Parathyroid adenoma (tissue), 2 donors: ENCODE data around the gene TXNDC11.

Experiments used
- H2AFZ ChIP-seq: fragments of 300-600 bp; sonication (generic); one replicate; pipeline ENCODE4 v1.7.0; 2017; ENCODE audit warnings: antibody characterized with exemption, mild to moderate bottlenecking
- H3K27ac ChIP-seq: fragments of 300-600 bp; sonication (generic); one replicate; pipeline ENCODE4 v1.7.0; 2017
- H3K27me3 ChIP-seq: fragments of 300-600 bp; sonication (generic); one replicate; pipeline ENCODE4 v1.7.0; 2017; ENCODE audit warnings: low read length; ENCODE audit not compliant: control insufficient read depth, insufficient read depth
- H3K36me3 ChIP-seq: fragments of 300-600 bp; sonication (generic); one replicate; pipeline ENCODE4 v1.7.0; 2017; ENCODE audit warnings: low read length; ENCODE audit not compliant: control insufficient read depth, insufficient read depth
- H3K4me1 ChIP-seq: fragments of 300-600 bp; sonication (generic); one replicate; pipeline ENCODE4 v1.7.0; 2017; ENCODE audit warnings: control low read depth
- H3K4me2 ChIP-seq: fragments of 300-600 bp; sonication (generic); one replicate; pipeline ENCODE4 v1.7.0; 2017; ENCODE audit warnings: low read length
- H3K4me3 ChIP-seq: fragments of 300-600 bp; sonication (generic); one replicate; pipeline ENCODE4 v1.7.0; 2017; ENCODE audit warnings: low read depth, low read length
- H3K79me2 ChIP-seq: fragments of 300-600 bp; sonication (generic); one replicate; pipeline ENCODE4 v1.7.0; 2017; ENCODE audit warnings: control low read depth
- H3K9ac ChIP-seq: fragments of 300-600 bp; sonication (generic); one replicate; pipeline ENCODE4 v1.7.0; 2017; ENCODE audit warnings: mild to moderate bottlenecking
- H3K9me3 ChIP-seq: fragments of 300-600 bp; sonication (generic); one replicate; pipeline ENCODE4 v1.7.0; 2017; ENCODE audit warnings: low read length; ENCODE audit not compliant: control insufficient read depth
- TF ChIP-seq, protein P1 (sequence below): fragments of 300-600 bp; sonication (generic); IDR thresholded peaks from one replicate; pipeline ENCODE4 v1.7.0; 2017; ENCODE audit warnings: antibody characterized with exemption, mild to moderate bottlenecking
- donor health status: primary hyperparathyroidism.

The TXNDC11 gene

DNA sequence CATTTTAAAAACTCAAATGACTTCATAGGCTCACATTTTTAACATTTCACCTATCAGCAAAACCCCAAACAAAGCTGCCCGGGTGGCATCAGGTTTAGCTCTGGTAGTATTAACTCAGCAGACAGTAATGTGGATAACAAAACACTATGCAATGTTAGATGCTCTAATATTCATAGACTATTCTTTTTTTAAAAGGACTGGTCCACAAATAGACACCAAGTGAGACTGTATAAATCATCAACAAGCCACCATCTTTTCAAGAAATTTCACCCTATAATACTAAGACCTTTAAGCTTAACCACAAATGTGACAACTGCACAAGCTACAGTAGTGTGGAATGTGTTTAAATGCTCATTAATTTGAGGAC lies 54.2 kb downstream of the TXNDC11 start:
- TF ChIP-seq, protein P1, sequence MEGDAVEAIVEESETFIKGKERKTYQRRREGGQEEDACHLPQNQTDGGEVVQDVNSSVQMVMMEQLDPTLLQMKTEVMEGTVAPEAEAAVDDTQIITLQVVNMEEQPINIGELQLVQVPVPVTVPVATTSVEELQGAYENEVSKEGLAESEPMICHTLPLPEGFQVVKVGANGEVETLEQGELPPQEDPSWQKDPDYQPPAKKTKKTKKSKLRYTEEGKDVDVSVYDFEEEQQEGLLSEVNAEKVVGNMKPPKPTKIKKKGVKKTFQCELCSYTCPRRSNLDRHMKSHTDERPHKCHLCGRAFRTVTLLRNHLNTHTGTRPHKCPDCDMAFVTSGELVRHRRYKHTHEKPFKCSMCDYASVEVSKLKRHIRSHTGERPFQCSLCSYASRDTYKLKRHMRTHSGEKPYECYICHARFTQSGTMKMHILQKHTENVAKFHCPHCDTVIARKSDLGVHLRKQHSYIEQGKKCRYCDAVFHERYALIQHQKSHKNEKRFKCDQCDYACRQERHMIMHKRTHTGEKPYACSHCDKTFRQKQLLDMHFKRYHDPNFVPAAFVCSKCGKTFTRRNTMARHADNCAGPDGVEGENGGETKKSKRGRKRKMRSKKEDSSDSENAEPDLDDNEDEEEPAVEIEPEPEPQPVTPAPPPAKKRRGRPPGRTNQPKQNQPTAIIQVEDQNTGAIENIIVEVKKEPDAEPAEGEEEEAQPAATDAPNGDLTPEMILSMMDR, result no peak
- Histone ChIP-seq H2AFZ (no peak overlapping the region), H3K4me3 (no peak overlapping the region), H3K4me2 (no peak overlapping the region), H3K79me2 (peaks cover 3% of the 10 kb centered on the region), H3K27me3 (no peaks in the 10 kb centered on the region), H3K27ac (no peak overlapping the region), H3K36me3 (no peaks in the 10 kb centered on the region), H3K4me1 (peaks cover 11% of the 10 kb centered on the region), H3K9ac (no peak overlapping the region), H3K9me3 (no peaks in the 10 kb centered on the region)

DNA sequence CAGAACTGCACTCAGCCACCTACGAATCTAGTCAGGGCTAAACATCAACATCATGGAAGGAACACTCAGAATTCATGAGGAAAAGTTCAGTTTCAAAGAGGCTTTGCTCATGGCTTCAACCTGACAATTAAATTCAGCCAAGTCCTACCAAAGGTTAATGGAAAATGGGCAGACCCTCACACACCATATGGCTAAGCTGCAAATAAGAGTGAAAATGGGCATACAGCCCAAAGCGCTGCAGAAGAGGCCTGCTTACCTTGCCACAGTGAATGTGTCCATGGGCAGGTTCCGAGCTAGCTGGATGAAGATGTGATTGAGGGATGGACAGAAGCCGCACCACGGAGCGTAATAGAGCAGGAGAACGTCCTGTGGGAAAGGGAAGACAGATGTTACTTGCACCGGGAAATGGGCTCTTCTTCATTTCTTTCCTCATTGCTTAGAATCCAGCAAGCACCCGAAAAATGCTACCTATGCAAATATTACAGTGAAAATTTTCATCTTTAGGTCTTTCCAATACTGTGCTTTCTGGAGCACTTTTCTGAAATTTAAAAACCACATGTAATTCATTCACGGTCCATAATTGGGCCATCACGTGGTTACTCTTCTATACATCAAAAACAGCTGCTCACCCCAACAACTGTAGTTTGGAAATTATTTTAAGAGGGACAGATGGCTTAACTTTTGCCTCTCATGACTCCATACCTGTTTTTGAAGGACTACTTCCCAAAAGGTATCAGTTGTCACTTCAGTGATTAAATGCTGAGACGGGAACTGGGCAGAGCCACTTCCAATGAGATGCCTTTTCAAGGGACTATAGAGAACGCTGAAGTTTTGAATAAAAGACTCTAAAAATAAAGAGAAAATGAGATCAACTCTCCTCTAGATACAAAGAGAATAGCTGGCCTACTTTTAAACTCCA lies 54.8 kb downstream of the TXNDC11 start:
- no peaks in the 10 kb centered on the region for H3K9me3 ChIP-seq
- TF ChIP-seq, protein P1, result no peak
- no peaks in the 10 kb centered on the region for H3K36me3 ChIP-seq
- H3K27me3 ChIP-seq, result no peaks in the 10 kb centered on the region
- peaks cover 11% of the 10 kb centered on the region for H3K4me1 ChIP-seq
- H3K79me2 ChIP-seq, result peaks cover 6% of the 10 kb centered on the region
- H2AFZ ChIP-seq, result no peak overlapping the region
- H3K4me3 ChIP-seq, result no peak overlapping the region
- no peak overlapping the region for H3K9ac ChIP-seq
- H3K4me2 ChIP-seq, result no peak overlapping the region
- no peak overlapping the region for H3K27ac ChIP-seq

DNA sequence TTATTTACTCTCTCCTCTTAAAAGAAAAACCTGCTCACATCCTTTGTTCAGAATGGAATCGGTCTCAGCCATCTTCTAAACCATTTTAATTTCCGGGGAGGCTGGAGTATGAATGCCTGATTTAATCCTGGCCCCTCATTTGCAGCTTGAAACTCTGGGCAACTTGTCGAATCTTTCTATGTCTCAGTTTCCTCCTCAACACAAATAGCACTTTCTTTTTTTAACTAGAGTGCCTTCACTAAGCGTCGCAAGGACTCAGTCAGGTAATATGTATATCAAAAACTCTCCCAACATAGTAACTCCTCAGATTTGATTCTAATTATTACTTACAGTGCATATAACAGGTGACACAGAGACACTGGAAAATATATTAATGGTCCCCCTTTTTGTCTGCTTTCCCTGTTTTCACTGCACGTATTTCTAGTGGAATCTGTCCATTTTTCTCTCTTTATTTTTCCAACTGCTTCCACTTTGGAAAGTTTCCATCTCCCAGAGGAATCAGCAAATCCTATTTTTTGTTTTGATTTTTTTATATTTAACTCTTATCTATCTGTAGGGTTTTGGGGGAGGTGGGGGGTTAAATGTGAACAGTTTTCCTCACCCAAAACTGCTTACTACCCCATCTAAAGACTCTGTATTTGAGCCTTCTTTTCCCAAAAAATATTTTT lies 55.8 kb downstream of the TXNDC11 start:
- Histone ChIP-seq H3K27ac (no peak overlapping the region), H3K36me3 (no peaks in the 10 kb centered on the region), H3K79me2 (peaks cover 8% of the 10 kb centered on the region), H3K4me2 (no peak overlapping the region), H3K4me1 (peaks cover 11% of the 10 kb centered on the region), H3K9ac (no peak overlapping the region), H3K9me3 (no peaks in the 10 kb centered on the region), H3K4me3 (no peak overlapping the region), H2AFZ (no peak overlapping the region), H3K27me3 (no peaks in the 10 kb centered on the region)
- TF ChIP-seq, protein P1, result no peak

DNA sequence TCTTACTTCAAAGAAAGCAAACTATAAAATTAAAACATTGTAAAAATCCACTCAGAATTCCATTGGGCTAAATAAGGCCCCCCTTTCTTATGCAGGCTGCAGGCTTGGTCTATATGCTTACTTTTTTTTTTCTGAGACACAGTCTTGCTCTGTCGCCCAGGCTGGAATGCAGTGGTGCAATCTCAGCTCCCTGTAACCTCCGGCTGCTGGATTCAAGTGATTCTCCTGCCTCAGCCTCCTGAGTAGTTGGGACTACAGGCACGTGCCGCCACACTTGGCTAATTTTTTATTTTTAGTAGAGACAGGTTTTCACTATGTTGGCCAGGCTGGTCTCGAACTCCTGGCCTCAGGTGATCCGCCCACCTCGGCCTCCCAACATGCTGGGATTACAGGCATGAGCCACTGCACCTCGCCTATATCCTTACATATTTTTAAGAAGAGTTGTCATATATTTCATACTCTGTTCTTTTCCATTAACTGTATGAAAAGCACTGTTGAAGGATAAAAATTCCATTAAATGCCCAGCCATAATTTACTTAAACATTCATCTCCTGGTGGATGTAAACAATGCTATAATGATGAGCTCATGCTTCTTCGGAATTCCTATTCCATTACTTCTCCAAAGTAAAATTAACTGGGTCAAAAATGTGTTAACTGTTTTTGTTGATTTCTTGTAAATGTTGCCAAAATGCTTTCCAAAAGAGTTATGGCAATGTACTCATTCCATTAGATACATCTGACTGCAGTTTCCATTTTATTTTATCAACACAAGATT lies 56.6 kb downstream of the TXNDC11 start:
- TF ChIP-seq, protein P1, result no peak
- H3K36me3 ChIP-seq, result no peaks in the 10 kb centered on the region
- H3K4me3 ChIP-seq, result no peak overlapping the region
- no peak overlapping the region for H3K9ac ChIP-seq
- H3K4me1 ChIP-seq, result peaks cover 11% of the 10 kb centered on the region
- H3K27ac ChIP-seq, result no peak overlapping the region
- no peaks in the 10 kb centered on the region for H3K9me3 ChIP-seq
- no peaks in the 10 kb centered on the region for H3K27me3 ChIP-seq
- H2AFZ ChIP-seq, result no peak overlapping the region
- H3K79me2 ChIP-seq, result peaks cover 8% of the 10 kb centered on the region
- no peak overlapping the region for H3K4me2 ChIP-seq
